GM21529 (cell line): ENCODE measurements around the gene CBY2.

Experiments
- ATAC-seq: cut with Tn5 transposase; IDR thresholded peaks from one replicate; pipeline ENCODE4 v1.9.1; 2021; ENCODE audit not compliant: unreplicated experiment

CBY2 gene

DNA sequence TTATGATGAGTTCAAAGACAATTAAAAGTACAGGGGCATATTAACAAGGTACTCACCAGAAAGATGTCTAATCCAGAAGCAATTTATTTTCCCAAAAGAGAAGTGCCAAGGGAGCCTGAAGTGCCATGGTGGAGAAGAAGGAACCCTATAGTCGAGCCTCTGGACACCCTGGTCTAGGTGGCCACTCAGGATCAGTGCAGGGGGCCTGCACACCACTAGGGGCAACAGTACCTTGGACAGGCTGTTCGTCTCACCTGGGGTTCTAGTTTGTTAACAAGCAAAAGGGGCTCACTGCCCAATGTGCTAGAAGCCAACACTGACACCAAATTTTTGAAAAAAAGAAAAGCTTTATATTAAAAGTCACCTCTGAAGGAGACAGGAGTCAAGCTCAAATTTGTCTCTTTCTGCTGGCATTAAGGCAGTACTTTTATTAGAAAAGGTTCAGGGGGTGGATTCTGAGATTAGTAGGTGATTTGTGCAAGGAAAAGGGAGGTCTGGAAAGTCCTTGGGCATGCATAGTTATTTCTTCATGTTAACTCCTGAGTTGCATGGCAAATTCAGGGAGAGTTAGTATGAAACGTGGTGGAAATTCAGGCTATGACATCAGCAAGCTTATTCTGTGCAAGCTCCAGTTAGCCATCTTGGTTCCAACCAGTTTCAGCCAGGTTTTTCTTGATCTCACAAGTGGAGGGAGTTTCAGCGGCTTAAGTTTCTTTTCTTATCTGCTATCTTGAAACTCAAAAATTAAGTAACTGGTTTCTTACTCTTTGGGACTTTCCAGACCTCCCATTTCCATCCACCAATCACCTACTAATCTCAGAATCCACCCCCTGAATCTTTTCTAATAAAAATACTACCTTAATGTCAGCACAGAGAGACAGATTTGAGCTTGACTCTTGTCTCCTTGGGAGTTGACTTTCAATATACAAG is 884 bp upstream of the CBY2 start:
- ATAC-seq, result peak; percentile 58

- ATAC-seq, result no peak
These were observed 810 bp downstream of the CBY2 start for GRCh38 chr13:45702869-45703391.

DNA sequence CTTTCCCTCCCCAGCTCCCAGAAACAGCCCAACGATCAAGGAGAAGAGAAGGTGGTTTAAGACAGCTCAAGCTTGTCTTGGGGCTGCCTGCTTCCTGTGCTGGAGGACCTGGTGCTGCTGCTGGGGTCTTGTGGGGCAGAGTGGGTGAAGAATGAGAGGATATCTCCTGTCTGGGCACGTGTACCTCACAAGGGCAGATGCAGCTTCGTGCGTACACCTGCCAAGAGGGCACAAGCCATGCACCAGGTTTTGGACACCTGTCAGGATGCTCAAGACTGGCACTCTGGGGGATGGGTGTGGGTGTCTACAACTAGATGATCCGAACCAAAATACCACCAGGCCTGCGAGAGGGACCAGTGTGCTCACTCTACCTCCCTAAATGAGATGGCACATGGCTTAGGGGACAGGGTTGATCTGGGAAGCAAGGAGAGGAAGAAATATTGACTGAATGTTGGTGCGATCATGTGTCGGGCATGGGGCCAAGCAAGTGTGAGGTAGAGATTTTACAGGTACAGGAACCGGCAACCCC is 2.2 kb downstream of the CBY2 start:
- no peak for ATAC-seq

GRCh38 chr13:45704854-45705695 is 3.0 kb downstream of the CBY2 start:
- no peak for ATAC-seq

GRCh38 chr13:45705918-45706317 is 3.8 kb downstream of the CBY2 start:
- ATAC-seq, result peak; percentile 53

GRCh38 chr13:45707516-45708100 is 5.5 kb downstream of the CBY2 start:
- no peak for ATAC-seq

DNA sequence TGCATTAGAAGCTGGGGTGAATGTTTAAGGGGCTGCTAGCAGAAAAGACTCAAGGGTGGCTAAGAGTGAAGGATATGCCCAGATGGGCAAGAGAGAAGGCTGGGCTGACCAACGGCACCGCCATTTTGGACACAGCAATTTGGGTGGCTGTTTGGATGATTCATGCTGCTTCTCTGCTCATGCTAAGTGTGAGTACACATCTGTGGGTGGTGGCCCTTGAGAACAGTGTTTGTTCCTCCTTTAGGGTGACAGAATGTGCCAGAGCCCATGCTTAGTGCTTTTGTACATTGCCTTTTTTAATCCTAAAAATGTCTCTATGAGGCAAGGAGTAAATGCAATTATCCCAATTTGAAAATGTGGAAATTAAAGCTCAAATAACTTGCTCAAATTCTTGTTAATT is 9.8 kb downstream of the CBY2 start:
- no peak for ATAC-seq

DNA sequence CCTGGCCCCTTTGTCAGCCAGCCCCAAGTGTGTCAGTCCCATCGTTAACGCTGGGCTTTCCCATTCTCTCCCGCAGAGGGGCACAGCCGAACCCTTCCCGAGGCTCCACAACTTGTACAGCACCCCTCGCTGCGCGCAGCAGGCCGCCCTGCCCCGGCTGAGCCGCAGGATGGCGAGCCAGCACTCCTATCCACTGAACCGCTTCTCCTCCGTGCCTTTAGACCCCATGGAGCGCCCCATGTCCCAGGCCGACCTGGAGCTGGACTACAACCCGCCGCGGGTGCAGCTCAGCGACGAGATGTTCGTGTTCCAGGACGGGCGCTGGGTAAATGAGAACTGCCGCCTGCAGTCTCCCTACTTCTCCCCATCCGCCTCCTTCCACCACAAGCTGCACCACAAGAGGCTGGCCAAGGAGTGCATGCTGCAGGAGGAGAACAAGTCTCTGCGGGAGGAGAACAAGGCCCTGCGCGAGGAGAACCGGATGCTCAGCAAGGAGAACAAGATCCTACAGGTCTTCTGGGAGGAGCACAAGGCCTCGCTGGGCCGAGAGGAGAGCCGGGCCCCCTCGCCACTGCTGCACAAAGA is 11.1 kb downstream of the CBY2 start:
- ATAC-seq, result no peak

DNA sequence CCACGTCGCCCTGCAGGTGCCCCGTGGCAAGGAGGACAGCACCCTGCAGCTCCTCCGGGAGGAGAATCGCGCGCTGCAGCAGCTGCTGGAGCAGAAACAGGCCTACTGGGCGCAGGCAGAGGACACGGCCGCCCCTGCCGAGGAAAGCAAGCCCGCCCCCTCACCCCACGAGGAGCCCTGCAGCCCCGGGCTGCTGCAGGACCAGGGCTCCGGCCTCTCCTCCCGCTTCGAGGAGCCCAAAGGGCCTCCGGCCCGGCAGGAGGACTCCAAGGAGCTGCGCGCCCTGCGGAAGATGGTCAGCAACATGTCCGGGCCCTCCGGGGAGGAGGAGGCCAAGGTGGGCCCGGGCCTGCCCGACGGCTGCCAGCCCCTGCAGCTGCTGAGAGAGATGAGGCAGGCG is 11.6 kb downstream of the CBY2 start:
- ATAC-seq, result no peak

DNA sequence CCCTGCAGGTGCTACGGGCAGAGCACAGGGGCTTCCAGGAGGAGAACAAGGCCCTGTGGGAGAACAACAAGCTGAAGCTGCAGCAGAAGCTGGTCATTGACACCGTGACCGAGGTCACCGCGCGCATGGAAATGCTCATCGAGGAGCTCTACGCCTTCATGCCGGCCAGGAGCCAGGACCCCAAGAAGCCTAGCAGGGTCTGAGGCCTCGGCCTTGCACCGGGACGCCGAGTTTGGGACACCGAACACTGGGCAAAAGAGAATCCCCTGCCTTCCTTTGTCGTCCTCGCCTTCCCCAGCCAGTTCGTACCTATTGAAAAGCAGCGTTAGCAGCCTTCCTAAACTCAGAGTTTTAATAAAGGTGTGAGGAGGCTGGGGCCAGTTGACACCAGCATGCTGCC is 12.1 kb downstream of the CBY2 start:
- no peak for ATAC-seq

GRCh38 chr13:45715351-45715750 is 13.2 kb downstream of the CBY2 start:
- ATAC-seq, result no peak

- ATAC-seq, result no peak
These were observed 15.2 kb downstream of the CBY2 start for GRCh38 chr13:45717349-45717748.

- ATAC-seq, result no peak
These were observed 15.9 kb downstream of the CBY2 start for GRCh38 chr13:45718063-45718462.

DNA sequence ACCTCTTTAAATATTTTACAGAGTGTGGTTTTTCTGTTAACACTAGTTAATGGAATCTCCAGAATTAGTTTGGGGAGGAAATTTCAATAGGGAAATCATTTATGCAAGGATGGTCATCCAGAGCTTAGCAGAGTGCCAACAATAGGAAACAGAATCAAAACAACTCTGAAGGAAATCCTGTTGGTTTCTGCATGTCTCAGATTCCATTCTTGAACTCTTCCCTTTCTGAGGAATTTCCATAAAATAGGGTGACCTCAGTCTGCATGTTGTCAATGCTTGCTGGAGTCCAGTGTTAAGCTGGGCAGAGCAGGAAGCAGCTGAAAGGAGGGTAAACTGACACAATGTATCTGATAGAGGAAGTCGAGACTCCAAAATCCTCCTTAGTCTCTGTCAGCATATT is 16.9 kb downstream of the CBY2 start:
- no peak for ATAC-seq

DNA sequence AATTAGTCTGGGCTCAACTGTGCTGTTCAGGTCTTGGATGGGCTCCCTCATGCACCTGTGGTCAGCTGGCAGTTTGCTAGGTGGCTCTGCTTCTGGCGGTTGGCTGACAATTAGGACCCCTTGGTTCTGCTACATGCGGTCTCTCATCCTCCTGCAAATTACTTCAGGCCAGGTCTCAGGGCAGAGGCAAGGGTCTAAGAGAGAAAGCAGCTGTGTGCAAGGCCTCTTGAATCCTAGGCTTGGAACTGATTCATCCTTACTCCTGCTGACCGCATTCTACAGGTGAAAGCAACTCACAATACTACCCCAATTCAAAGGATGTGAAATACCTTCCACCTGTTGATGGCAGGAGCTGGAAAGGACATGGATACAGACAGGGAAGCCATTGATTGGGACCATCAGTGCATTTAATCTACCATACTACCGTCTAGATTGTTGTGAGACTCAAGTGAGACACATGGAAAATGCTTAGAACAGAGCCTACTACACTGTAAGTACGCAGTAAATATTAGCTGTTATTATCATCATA is 19.1 kb downstream of the CBY2 start:
- no peak for ATAC-seq

DNA sequence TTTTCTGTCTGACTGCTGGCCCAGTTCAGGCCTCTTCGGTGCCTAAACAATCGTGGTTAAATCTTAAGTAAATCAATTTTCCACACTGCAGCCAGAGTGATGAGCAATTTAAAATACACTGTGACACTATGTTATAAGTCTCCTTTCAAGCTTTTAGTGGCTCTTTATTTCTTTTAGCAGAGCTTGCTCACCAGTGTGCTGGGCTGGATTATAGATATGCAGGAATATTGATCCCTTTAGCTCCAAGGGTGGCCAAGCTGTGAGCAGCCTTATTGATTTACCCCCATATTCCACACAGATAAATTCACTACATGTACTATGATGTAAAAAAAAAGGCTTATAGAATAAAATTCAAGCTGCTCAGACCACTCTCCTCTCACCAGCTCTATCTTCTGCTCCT is 21.7 kb downstream of the CBY2 start:
- no peak for ATAC-seq

DNA sequence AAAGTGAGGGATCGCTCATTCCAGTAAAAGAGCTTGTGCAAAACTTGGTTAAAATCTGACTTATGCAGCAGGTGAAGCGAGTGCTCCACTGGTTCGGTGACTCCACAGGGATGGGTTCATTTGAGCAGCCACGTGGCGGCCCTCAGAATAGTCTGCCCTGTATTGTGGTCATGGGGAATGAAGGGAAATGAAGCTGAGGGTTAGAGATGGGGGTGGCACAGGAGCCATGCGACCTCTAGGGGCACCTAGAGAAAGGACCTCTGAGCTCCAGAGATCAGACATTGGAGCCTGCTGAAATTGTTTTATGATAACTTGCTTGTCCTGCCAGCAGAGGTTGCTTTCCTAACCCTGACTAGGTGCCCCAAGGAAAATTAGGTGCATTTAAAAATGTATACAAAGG is 26.6 kb downstream of the CBY2 start:
- ATAC-seq, result peak; percentile 76

DNA sequence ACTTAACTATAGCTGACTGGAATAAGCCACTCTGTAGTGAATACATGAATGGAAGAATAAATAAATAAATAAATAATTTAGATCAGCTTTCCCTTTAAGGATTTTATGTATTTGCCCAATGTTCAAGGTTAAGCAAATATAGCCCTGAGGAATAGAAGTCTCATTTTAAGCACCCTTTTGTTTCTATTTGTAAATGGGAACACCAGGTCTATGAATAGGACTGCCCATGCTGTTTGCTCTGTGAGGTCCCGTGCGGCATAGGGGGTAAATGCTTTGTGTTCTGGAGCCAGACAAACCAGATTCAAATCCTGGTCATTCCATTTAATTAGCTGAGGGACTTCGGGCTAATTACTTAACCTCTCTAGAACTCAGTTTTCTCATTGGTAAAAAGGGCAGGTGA is 29.3 kb downstream of the CBY2 start:
- no peak for ATAC-seq

GRCh38 chr13:45732916-45733315 is 30.8 kb downstream of the CBY2 start:
- no peak for ATAC-seq

- ATAC-seq, result no peak
These were observed 31.2 kb downstream of the CBY2 start for GRCh38 chr13:45733361-45733760.
